Anterior cingulate cortex (tissue), 58 donors: Measurements from ENCODE around the gene PLA2G6.

Source experiments
- DNase-seq, 58 donors: peaks; one replicate each; lab custom pipeline; 2025; lab: John Stamatoyannopoulos, UW

The PLA2G6 gene

DNA sequence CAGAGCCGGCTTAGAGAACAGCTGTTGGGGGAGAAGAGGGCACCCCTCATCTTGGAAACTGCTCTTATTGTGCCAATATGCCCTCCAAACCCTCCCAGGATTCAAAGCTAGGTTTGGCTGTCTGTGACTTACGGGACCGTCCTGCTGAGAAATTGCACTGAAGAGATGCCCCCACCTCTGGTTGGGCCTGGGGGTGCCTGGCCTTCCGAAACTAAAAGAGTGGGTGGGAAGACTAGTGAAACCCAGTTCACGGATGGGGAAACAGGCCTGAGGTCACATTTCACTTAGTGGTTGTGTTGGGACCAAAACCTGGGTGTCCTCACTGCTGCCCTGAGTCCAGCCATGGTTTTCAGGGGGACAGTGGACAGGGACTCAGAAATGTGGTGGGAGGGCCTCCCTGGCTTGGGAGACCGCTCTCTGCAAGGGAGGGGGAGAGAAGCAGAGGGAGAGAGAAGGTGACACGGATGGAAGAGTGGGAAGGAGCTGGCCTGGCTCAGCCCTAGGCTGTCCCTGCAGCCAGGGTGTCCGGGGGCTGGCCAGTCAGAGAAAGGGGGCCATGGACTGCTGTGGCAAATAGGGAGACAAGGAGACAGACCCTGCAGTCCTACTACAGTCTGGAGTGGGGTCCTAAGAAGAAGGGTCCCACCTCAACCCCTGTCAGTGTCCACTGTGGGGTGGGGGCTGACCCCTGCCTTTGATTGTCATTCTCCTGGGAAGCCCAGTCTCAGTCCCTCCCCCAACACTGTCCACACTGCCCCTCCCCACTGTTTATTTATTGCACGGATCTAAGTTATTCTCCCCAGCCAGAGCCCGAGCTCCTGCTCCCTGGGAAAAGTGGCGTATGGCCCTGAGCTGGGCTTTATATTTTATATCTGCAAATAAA is 33.8 kb upstream of the PLA2G6 start:
- no peak for DNase-seq

DNA sequence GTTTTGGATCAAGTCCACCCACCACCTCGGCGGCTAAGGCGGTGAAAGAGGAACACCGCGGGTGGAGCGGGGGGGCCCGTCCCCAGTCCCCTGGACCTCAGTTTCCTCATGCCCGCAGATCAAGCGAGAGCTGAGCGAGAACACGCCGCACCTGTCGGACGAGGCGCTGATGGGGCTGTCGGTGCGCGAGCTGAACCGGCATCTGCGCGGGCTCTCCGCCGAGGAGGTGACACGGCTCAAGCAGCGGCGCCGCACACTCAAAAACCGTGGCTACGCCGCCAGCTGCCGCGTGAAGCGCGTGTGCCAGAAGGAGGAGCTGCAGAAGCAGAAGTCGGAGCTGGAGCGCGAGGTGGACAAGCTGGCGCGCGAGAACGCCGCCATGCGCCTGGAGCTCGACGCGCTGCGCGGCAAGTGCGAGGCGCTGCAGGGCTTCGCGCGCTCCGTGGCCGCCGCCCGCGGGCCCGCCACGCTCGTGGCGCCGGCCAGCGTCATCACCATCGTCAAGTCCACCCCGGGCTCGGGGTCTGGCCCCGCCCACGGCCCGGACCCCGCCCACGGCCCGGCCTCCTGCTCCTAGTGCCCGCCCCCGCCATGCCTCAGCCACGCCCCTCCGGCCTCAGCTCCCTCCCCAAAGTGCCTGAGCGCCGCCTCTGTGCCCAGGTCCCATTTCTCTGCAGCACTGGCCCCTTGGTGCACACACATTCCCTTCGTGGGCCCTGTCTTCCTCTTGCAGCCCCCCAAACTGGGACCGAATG is 32.8 kb upstream of the PLA2G6 start:
- DNase-seq = peak in 33 of 58 donors; percentile 9 to 74 (median 58)

DNA sequence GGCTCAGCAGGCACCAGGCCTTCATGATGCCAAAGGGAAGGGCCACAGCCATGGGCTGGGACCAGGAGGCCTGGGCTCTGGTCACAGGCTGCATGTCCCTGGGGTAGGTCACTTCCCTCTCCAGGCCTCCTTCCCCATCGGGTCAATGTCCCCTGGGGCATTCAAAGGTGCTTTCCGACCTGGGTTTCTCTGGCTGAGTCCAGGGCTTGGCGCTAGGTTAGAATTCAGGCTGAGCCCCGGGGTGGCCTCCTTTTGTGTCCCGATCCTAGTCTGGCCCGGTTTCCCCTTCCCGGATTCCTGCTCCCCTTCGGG is 32.3 kb upstream of the PLA2G6 start:
- no peak for DNase-seq

DNA sequence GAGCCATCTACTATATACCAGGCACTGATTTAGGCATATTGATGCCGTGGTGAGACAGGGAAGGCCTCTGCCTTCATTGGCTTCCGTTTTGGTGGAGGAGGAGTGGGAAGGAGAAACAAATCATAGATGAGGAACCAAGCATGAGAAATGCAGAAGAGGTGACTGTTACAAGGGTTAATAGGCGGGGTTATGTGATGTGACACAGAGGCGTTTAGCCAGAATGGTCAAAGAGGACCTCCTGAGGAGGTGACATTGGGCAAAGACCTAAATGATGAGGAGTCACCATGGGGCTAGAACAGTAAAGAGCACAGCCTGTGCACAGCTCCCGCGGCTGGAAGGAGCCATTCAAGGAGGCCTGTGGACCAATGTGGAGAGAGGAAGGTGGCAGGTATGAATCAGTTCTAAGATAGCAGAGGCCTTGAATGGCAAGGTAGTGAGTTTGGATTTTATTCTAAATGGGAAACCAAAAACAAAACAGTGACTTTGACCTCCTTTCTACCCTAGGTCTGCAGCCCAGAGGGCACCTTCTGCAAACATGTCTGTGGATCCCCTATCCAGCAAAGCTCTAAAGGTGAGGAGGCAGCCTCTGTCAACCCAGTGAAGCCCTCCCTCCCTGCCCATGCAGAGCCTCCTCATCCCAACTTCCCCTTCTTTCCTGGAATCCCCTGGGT is 31.8 kb upstream of the PLA2G6 start:
- DNase-seq = no peak

DNA sequence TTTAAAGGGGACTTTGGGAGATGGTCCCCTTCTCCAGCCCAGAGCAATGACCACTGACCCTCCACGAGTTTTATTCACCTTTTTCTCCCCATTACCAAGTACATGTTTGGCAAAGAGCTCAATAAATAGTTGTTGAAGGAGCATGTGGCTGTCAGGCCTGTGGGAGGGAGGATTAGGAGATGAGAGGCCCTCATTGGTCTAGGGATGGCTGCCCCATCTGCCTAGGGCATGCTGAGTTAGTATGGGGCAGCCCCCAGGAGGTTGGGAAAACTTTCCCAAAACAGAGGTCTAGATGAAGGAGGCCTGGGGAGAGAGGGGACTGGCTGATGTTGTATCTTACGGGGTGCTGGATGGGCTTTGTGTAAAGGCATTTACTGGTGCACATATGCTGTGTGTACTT is 30.8 kb upstream of the PLA2G6 start:
- DNase-seq = no peak

DNA sequence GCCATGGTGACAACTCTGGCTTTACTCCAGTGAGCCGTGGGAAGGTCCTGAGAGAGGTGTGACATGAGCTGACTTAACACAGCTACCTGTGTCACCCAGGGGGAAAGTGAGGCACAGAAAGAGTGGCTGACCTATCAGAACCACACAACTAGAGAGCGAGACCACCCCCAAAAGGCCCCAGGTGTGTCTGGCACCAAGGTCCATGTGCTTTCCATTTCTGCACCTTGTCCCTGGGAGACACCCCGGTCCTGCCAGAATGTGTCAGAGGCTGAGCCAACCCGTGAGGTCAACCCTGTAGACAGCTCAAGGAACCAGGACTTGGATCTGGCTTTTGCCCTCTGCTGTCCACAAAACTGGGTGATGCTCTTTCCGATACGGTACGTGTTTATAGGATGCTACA is 29.9 kb upstream of the PLA2G6 start:
- no peak for DNase-seq

DNA sequence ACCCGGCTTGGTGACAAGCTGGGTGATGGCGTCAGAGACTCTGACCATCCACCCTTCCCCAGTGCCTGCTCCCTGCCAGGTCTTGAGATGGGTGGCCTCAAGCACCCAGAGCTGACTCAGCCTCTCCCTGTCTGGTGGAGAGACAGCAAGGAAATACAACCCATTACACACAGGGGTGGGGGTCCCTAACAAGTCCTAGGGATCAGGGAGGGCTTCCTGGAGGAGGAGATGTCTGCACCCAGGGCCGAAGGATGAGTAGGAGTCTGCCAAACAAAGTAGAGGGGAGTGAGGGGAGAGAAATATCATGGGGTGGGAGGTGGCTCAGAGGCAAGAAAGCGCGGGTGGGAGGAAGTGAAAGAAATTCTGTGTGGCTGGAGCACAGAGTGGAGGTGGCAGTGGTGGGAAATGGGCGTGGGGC is 26.9 kb upstream of the PLA2G6 start:
- DNase-seq = no peak

DNA sequence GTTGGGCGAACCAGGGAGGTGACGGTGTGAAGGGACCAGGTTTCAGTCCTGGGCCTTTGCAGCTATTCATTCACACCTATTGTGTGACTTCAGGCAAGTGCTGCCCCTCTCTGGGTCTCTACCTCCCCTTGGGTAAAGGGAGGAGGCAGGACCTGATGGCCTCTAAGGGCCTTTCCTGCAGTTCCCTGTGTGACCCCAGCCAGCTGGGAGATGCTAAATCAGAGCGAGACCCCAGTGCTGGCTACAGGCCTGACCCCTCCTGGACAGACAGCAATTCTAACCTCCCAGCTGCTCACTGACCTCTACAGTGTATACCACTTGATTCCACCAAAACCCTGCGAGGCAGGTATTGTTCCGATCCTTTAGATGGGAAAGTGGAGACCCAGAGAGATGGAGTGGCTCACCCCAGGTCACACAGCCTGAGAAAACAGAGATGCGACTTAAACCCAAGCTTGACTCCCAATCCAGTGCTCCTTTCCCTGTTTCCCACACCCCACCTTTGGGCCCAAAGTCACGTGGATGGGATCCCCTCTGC is 26.3 kb upstream of the PLA2G6 start:
- DNase-seq = no peak

DNA sequence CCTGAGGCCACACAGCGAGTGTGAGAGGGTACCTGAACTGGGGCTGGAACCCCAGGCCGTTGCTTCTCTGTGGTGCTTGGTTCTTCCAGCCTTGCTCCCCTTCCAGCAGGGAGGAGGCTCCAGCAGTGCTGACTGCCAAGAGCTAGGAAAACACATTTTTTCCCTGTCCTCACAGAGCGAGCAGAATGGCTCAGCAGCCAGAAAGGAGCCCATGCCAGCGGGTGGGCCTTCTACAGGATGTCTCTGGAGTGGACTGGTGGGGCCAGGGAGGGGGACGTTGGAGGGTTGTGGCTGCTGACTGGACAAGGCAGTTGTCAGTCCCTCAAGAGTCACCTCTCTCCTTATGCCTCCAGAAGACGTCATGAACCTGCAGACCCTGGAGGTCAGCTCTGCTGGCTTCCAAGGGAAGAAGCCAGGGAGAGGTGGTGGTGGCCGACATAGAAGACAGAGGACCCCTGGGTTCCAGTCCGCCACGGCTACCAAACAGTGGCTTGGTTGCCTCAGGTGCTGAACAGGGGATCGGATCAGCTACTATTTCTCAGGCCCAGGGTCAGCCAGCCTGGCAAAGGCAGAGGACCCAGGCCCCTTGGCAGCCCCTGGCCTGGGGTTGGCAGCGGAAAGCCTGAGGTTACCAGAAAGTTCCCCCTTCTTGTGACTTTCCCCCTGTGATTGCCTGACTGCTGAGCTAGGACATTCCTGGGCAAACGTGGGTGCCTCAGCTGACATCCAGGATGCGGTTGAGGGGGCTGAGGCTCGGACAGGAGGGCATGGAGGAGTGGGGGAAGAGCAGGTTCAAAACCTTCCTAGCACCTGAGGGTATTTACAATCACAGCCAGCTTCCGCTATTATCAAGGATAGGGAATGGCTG is 23.9 kb upstream of the PLA2G6 start:
- DNase-seq = peak in 43 of 58 donors; percentile 15 to 79 (median 48)

DNA sequence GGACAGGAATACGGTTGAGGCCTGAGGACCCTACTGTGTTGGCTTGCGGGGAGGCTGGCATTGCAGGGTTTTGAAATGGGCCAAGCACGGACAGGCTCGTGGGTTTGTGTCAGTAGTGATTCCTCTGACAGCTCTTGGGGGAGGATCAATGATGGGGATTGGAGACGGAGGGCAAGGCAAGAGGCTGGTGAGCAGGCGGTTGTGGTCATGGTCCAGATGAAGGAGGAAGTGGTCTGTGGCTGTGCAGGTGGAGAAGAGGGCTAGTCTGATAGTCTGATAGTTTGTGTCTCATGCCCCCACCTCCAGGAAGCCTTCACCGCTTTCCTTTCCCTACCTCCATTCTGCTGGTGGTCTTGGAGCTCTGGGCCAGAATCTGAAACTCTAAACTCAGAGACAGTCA is 23.2 kb upstream of the PLA2G6 start:
- DNase-seq = no peak

DNA sequence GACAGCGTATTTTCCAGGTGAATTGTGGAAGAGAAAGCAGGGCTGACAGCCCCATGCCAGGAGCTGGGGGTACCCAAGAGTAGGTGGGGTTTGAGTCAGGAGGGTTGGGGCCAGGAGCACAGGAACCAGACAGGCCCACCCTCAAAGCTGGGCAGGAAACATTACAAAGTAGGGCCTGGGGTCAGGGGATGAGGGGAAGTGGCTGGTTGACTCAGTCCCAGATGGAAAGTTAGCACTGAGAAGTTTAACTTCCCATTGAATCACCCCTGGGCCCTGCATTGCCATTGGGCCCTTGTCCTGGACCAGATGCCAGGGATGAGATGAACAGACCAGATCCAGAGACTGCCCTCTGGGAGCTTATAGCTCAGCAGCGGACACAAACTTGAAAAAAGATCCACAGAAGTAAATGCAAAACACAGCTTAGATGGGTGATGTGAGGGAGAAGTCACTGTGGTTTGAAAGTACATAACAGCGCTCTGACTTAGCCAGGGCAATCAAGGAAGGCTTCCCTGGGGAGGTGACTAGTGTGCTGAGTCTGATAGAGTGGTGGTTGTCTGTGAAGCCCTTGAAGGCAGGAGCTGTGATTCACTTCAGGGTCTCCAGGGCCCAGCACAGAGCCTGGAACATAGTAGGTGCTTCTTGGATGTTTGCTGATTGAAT is 22.4 kb upstream of the PLA2G6 start:
- no peak for DNase-seq

DNA sequence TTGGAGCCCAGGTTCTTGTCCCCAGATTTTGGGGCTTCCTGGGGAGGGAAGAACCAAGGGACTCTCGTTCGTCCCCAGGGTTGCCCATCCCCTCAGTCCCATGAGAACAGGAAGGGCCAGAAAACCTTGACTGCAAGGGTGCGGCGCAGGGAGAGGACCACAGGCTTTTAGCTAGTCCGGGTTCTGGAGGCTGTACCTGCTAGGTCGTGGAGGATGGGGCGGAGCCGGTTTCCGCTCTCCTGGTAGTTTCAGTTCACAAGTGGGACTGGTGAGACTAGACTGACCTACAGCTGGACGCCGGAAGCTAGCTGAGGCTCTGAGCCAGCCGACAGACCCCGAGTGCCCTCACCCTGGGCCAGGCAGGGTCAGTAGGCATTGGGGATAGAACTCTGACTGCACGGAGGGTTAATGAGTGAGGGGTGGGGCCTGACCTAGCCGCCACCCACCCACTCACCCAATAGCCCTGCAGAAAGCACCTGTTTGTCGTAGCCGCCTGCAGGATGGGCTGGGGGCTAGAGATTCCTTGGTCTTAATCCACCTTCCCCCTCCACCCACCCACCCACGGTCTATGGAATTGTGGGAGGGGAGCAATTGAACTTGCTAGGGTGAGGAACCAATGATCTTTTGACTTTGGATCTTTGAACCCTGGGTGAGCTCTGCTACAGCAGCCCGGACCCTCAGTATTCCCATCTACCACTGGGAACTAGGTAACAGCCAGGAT is 21.6 kb upstream of the PLA2G6 start:
- no peak for DNase-seq

DNA sequence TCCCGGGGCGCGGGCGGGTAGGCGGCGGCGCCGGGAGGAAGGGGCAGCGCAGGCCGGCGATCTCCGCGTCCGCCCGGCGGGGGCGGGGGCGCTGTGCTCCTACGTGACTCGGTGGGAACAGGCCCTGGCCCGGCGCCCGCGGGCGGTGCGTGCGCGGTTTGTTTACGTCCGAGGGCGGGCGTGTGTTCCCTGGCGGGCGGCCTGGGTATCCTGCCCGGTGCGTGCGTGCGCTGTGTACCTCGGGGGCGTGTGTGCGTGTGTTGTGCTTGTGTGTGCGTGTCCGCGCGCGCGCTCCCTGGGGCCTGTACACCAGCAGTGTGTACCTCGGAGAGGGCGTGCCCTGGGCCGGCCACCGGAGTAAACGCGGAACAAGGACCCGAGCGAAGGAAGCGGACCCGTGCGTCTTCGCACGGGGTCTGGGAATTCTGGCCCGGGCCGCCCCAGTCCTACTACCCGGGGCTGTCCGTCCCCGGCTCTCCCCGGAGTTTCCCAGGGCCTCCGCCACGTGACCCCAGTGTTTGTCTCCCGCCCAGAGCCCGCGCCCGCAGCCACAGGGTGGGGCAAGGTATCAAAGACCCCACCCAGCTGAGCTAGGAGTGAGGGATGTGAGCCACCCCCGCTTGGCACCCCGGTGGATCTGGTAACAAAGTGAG is 20.9 kb upstream of the PLA2G6 start:
- DNase-seq = peak in 34 of 58 donors; percentile 13 to 86 (median 48)

DNA sequence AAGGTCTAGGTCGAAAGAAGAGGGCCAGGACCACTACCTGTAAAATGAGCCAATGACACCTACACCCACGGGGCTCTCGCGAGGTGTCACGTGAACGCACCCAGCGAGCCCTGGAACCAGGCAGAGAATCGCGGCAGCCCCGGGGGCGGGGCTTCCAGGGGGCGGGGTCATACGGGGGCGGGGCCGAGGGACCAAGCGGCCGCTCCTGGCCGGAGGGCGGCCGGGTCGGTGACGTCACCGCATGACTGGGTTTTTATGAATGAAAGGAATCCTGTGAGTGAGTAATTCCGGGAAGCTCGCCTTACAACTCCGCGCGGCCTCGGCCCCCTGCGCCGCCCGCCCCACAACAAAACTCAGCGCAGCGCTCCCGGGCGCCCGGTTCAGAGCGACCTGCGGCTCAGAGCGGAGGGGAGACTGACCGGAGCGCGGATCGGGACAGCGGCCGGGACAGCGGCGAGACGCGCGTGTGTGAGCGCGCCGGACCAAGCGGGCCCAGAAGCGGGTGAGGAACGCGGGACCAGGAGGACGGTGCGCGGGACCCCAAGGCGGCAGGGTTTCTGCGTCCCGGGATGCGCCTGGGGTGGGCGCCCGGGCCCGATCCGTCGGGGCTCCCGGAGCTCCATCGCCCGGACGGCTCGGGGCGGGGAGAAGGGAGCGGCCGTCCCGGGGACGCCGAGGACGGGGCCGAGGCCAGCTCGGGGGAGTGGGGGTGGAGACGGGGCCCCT is 20.2 kb upstream of the PLA2G6 start, which contains the start of gene MAFF:
Gene MAFF, plus strand, starts transcription at position 284 of the 726 bp plus-strand sequence. CDS start 11,860 bp downstream, outside the sequence.
- peak in 56 of 58 donors; percentile 29 to 95 (median 86) for DNase-seq

DNA sequence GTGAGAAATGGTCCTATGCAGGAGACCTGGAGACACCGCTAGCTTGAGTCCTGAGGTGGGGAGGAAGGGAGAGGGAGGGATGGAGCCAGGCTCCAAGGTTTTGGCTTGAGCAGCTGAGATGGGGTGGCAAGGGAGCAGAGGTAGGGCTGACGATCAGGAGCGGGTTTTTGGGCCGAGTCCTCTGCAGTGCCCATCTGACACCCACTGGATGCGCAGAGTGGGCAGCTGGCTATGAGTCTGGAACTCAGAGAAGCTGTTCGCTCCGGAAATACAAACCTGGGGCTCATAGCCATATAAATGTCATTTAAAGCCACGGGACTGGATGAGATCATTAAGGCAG is 19.7 kb upstream of the PLA2G6 start:
- DNase-seq = no peak

DNA sequence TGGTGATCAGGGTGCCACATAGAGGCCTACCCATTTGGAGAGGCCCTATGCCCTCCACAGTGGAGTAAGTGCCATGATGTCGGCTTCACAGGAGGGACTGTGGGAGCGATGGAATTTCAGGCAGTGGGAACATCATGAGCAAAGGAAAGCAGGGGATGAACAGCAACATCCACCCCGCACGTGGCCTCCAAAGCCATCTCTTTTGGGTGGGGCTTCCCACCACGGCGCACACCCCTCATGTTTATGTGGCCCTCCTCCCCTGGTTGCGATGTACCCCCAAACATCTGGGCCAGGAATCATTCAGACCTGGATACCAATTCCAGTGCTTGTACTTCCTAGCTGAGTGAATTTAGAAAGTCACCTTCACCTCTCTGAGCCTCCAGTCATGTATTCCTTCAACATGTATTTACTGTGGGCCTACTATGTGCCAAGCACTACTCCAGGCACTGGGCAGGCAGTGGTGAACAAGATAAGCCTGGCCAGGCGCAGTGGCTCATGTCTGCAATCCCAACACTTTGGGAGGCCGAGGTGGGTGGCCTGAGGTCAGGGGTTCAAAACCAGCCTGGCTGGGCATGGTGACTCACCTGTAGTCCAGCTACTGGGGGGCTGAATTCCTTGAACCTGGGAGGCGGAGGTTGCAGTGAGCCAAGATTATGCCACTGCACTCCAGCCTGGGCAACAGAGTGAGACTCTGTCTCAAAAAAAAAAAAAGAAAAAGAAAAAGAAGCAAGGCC is 18.4 kb upstream of the PLA2G6 start:
- DNase-seq = no peak
